ENCODE results near the gene UGT1A10. TPM values are rescaled to one million over a fixed set of nuclear protein-coding genes. Genes with fewer than 3 reads are reported as not detected.

Gene UGT1A10
- total and polyA plus RNA-seq, 2 donors (not counting 3 experiments of a cell fraction or from before 2014, with no cell fraction given) = not detected

GRCh38 chr2:233795735-233796171 lies 159.5 kb downstream of the UGT1A10 start:
- H3K36me3 ChIP-seq (ENCODE audit: control insufficient read depth in 2 of 2, extremely low read depth in 1 of 2, insufficient read depth in 2 of 2, low read length in 2 of 2) = no peaks in the 10 kb centered on the region
- H3K4me2 ChIP-seq (ENCODE audit: insufficient read depth, low read length) = no peak overlapping the region
- H3K27me3 ChIP-seq (ENCODE audit: control insufficient read depth in 2 of 2, insufficient read depth in 2 of 2, low read length in 2 of 2) = no peaks in the 10 kb centered on the region
- no peaks in the 10 kb centered on the region for H3K9me1 ChIP-seq (replicated peaks; ENCODE audit: control insufficient read depth, extremely low read depth, insufficient read depth, low read length)
- no peak overlapping the region for H3K27ac ChIP-seq (ENCODE audit: insufficient read depth, low read depth, low read length)
- no peaks in the 10 kb centered on the region for H3K4me1 ChIP-seq (ENCODE audit: control insufficient read depth, extremely low read depth, insufficient read depth, low read length)
- TF ChIP-seq EZH2 (IDR thresholded peaks at IDR 0.05; ENCODE audit: borderline replicate concordance, low read depth, low read length, severe bottlenecking) = no peak
- BruUV-seq (replicated peaks) = no TSS peak
- CTCF ChIA-PET = no interaction called here
- H2AFZ ChIP-seq (ENCODE audit: low read depth, low read length) = no peak overlapping the region
- H3K9ac ChIP-seq (replicated peaks; ENCODE audit: extremely low read depth, insufficient read depth, low read length) = no peak overlapping the region
- no peaks in the 10 kb centered on the region for H3K79me2 ChIP-seq (ENCODE audit: control insufficient read depth, insufficient read depth, low read length)
- H4K20me1 ChIP-seq (replicated peaks; ENCODE audit: control insufficient read depth, extremely low read depth, insufficient read depth, low read length) = no peaks in the 10 kb centered on the region
- no peak overlapping the region for H3K4me3 ChIP-seq (replicated peaks in 1 of 3; ENCODE audit: insufficient read depth in 1 of 3, low read depth in 1 of 3, low read length in 3 of 3)
- POLR2A ChIA-PET = no interaction called here
- FAIRE-seq (no peak), DNase-seq (ENCODE audit: low read depth, low spot score) (no peak)
- no peaks in the 10 kb centered on the region for H3K9me3 ChIP-seq (replicated peaks; ENCODE audit: control insufficient read depth, insufficient read depth, low read length)
- dilution Hi-C loops (cut with MboI; ENCODE audit: extremely low pct_ligation_motif_present, low sequenced_read_pairs) (no loop called here), intact Hi-C loops (cut with micrococcal nuclease) (no loop called here)

- POLR2A ChIA-PET = no interaction called here
- no TSS peak for BruUV-seq (replicated peaks)
- no peak overlapping the region for H2AFZ ChIP-seq (ENCODE audit: low read depth, low read length)
- H3K4me3 ChIP-seq (replicated peaks in 1 of 3; ENCODE audit: insufficient read depth in 1 of 3, low read depth in 1 of 3, low read length in 3 of 3) = no peak overlapping the region
- no peaks in the 10 kb centered on the region for H3K9me1 ChIP-seq (replicated peaks; ENCODE audit: control insufficient read depth, extremely low read depth, insufficient read depth, low read length)
- H3K4me1 ChIP-seq (ENCODE audit: control insufficient read depth, extremely low read depth, insufficient read depth, low read length) = no peaks in the 10 kb centered on the region
- TF ChIP-seq GATA2 (IDR thresholded peaks at IDR 0.05; ENCODE audit: insufficient read depth, insufficient read length, low read depth, low read length) (no peak), POLR2A (IDR thresholded peaks at IDR 0.05; ENCODE audit: low read depth, low read length) (no peak), JUN (IDR thresholded peaks at IDR 0.05; ENCODE audit: borderline replicate concordance, insufficient read depth, insufficient read length, low read depth) (no peak), MYC (IDR thresholded peaks at IDR 0.05; ENCODE audit: low read depth, low read length) (no peak), CTCF (IDR thresholded peaks at IDR 0.05; ENCODE audit: extremely low read depth in 1 of 2, insufficient read depth in 1 of 2, low read depth in 1 of 2, low read length in 2 of 2) (no peak), POLR2AphosphoS5 (IDR thresholded peaks at IDR 0.05; ENCODE audit: insufficient read depth, low read depth, low read length) (no peak), FOS (IDR thresholded peaks at IDR 0.05; ENCODE audit: borderline replicate concordance, insufficient read depth, low read length) (no peak), MAX (IDR thresholded peaks at IDR 0.05; ENCODE audit: insufficient read depth, insufficient read length) (no peak), EZH2 (IDR thresholded peaks at IDR 0.05; ENCODE audit: borderline replicate concordance, low read depth, low read length, severe bottlenecking) (no peak)
- H3K27me3 ChIP-seq (ENCODE audit: control insufficient read depth in 2 of 2, insufficient read depth in 2 of 2, low read length in 2 of 2) = no peaks in the 10 kb centered on the region
- no peaks in the 10 kb centered on the region for H3K9me3 ChIP-seq (replicated peaks; ENCODE audit: control insufficient read depth, insufficient read depth, low read length)
- dilution Hi-C loops (cut with MboI; ENCODE audit: extremely low pct_ligation_motif_present, low sequenced_read_pairs) (no loop called here), intact Hi-C loops (cut with micrococcal nuclease) (no loop called here)
- no peak overlapping the region for H3K4me2 ChIP-seq (ENCODE audit: insufficient read depth, low read length)
- no peaks in the 10 kb centered on the region for H3K79me2 ChIP-seq (ENCODE audit: control insufficient read depth, insufficient read depth, low read length)
- no peak overlapping the region for H3K9ac ChIP-seq (replicated peaks; ENCODE audit: extremely low read depth, insufficient read depth, low read length)
- FAIRE-seq (no peak), DNase-seq (ENCODE audit: low read depth, low spot score) (no peak)
- no peak overlapping the region for H3K27ac ChIP-seq (ENCODE audit: insufficient read depth, low read depth, low read length)
- no peaks in the 10 kb centered on the region for H3K36me3 ChIP-seq (ENCODE audit: control insufficient read depth in 2 of 2, extremely low read depth in 1 of 2, insufficient read depth in 2 of 2, low read length in 2 of 2)
- CTCF ChIA-PET = no interaction called here
- H4K20me1 ChIP-seq (replicated peaks; ENCODE audit: control insufficient read depth, extremely low read depth, insufficient read depth, low read length) = no peaks in the 10 kb centered on the region
These were observed 160.0 kb downstream of the UGT1A10 start for GRCh38 chr2:233796254-233796653.
